Nephron progenitor cell (in vitro differentiated cells): ENCODE measurements around the gene PAX5.
A peak's percentile ranks its signal among the peaks of the same experiment; 100 is the strongest.

Experiments used
- DNase-seq: peaks from one replicate; pipeline ENCODE4 v3.0.0; 2021
- H3K27ac Mint-ChIP-seq: 2 replicates; pipeline ENCODE4 v1.8.0; 2021; ENCODE audit warnings: mild to moderate bottlenecking, moderate library complexity, mixed read lengths
- H3K27me3 Mint-ChIP-seq: 2 replicates; pipeline ENCODE4 v1.8.0; 2021; ENCODE audit warnings: mild to moderate bottlenecking, low read depth, mixed read lengths; ENCODE audit not compliant: poor library complexity
- H3K36me3 Mint-ChIP-seq: 2 replicates; pipeline ENCODE4 v1.8.0; 2021; ENCODE audit warnings: low read depth, mixed read lengths
- H3K4me1 Mint-ChIP-seq: 2 replicates; pipeline ENCODE4 v1.8.0; 2021; ENCODE audit warnings: mixed read lengths
- H3K4me3 Mint-ChIP-seq: 2 replicates; pipeline ENCODE4 v1.8.0; 2021; ENCODE audit warnings: mild to moderate bottlenecking, moderate library complexity, mixed read lengths
- H3K9me3 Mint-ChIP-seq: 2 replicates; pipeline ENCODE4 v1.8.0; 2021; ENCODE audit warnings: mild to moderate bottlenecking, moderate library complexity, mixed read lengths
- TF ChIP-seq, protein P1 (sequence below): fragments of 200-600 bp; sonication (generic); IDR thresholded peaks from 2 replicates; pipeline ENCODE4 v1.5.0; 2021; ENCODE audit warnings: antibody characterized with exemption

The PAX5 gene

DNA sequence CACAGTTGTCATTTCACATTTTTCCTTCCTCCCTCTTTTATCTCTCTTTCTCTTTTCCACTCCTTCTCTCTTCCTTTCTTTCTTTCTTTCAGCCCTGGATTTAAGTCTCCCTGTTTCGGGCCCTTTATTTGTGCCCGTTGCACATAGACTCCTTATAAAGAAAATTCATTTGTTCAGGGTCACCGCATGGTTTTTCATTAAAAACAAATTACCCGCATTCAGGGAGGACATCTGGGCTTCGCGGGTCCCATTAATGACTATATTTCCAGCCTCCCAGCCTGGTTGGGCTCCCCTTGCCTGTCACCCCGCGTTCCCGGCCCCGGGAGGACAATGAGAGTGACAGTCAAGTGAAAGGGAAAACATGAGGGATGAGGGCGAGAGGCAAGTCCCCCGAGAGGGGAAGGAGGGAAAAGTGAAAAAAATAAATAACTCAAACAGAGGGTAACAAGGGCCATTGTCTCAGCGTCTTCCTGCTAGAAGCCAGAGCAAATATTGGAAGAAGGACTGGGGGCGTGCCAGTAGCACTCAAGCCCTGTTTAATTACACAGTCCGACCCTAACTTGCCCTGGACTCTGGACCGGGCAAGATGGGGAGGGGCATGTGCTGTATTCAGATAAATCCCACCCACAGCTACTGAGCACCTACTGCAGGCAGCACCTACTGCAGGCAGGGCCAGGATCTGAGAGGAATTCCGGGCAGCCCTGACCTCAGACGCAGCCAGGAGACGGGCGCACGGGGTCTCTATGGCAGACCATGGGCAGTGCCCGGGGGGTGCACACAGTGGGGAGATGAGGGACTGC is 166.2 kb downstream of the PAX5 start:
- DNase-seq: no peak
- Mint-ChIP-seq H3K4me3 (peak overlapping the region; percentile 25), H3K27me3 (peaks cover 92% of the 10 kb centered on the region)

GRCh38 chr9:36867241-36867640 is 166.8 kb downstream of the PAX5 start:
- Mint-ChIP-seq H3K4me1 (peaks cover 44% of the 10 kb centered on the region), H3K4me3 (no peak overlapping the region), H3K27me3 (peaks cover 92% of the 10 kb centered on the region), H3K9me3 (no peaks in the 10 kb centered on the region), H3K27ac (no peak overlapping the region), H3K36me3 (no peaks in the 10 kb centered on the region)
- no peak for DNase-seq
- TF ChIP-seq, protein P1, sequence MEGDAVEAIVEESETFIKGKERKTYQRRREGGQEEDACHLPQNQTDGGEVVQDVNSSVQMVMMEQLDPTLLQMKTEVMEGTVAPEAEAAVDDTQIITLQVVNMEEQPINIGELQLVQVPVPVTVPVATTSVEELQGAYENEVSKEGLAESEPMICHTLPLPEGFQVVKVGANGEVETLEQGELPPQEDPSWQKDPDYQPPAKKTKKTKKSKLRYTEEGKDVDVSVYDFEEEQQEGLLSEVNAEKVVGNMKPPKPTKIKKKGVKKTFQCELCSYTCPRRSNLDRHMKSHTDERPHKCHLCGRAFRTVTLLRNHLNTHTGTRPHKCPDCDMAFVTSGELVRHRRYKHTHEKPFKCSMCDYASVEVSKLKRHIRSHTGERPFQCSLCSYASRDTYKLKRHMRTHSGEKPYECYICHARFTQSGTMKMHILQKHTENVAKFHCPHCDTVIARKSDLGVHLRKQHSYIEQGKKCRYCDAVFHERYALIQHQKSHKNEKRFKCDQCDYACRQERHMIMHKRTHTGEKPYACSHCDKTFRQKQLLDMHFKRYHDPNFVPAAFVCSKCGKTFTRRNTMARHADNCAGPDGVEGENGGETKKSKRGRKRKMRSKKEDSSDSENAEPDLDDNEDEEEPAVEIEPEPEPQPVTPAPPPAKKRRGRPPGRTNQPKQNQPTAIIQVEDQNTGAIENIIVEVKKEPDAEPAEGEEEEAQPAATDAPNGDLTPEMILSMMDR: no peak

More for the DNA sequence above, 166.2 kb downstream of the PAX5 start:
- no peaks in the 10 kb centered on the region for H3K9me3 Mint-ChIP-seq
- H3K27ac Mint-ChIP-seq: peak overlapping the region; percentile 70
- no peaks in the 10 kb centered on the region for H3K36me3 Mint-ChIP-seq
- TF ChIP-seq, protein P1: no peak
- H3K4me1 Mint-ChIP-seq: peaks cover 41% of the 10 kb centered on the region

DNA sequence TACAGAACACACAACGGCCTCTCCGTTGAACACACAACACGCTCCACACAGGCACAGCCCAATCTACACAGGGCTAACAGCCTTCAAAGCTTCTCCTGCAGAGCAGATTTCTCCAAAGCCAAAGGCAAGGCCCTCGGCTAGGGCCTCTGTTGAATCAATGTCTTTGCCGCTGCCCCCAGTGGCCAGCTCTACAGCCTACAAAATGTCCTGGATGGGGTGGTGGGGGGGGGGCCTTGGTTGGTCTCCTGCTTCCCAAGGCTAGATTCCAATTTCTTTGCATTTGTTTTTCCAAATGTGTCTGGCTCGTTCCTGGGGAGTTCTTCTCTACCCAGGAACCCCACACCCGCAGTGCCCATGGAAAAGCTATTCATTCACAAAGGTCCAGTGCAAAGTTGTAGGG is 167.2 kb downstream of the PAX5 start:
- peak; percentile 30 for DNase-seq
- no peaks in the 10 kb centered on the region for H3K36me3 Mint-ChIP-seq
- H3K9me3 Mint-ChIP-seq: no peaks in the 10 kb centered on the region
- peaks cover 48% of the 10 kb centered on the region for H3K4me1 Mint-ChIP-seq
- TF ChIP-seq, protein P1: no peak
- H3K27ac Mint-ChIP-seq: no peak overlapping the region
- H3K27me3 Mint-ChIP-seq: peaks cover 91% of the 10 kb centered on the region
- H3K4me3 Mint-ChIP-seq: no peak overlapping the region

- no peak overlapping the region for H3K27ac Mint-ChIP-seq
- H3K4me3 Mint-ChIP-seq: no peak overlapping the region
- H3K9me3 Mint-ChIP-seq: no peaks in the 10 kb centered on the region
- H3K27me3 Mint-ChIP-seq: peaks cover 82% of the 10 kb centered on the region
- H3K36me3 Mint-ChIP-seq: no peaks in the 10 kb centered on the region
- TF ChIP-seq, protein P1: no peak
- H3K4me1 Mint-ChIP-seq: peaks cover 53% of the 10 kb centered on the region
- DNase-seq: no peak
Measured at GRCh38 chr9:36865731-36866635, 168.1 kb downstream of the PAX5 start.

DNA sequence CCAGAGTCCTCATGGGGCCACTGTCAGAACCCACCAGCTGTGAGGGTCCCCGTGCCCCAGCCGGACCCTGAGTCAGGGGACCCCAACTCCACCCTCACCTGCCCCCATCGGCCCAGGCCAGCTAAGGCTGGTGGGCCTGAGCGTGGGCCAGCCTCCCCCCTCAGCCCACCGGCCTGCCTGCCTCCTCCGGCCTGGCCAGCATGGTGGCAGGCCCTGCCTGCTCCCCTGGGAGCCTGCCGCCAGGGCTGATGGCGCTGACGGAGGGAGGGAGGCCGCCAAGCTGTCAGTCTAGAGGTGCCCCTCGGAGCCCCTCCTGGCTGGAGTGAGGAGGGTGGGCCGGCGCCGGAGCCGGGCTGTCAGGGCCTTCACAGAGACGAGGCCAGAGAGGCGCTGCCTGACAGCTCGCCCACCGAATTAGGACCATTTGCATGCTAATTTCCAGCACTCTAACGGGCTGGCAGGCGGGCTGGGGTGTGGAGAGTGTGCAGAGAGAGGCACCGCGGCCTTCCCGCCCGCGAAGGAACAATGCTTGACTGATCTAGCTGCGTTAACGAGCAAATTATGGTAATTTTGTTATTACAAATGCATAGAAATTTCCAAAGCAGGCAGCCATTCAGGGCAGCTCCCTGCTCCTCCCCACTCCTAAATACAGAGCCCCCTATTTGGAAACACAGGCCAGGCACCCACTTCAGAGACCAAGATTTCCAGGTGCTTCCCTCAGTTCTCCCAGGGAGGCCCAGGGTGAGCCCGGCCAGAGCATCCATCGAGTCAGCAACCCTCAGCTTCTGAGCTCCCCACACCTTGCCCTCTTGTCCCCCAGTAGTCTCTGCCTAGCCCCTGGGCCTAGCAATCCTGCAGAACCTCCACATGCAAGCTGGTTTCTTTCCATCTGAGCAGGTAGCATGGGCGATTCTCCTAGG is 169.3 kb downstream of the PAX5 start:
- no peaks in the 10 kb centered on the region for H3K9me3 Mint-ChIP-seq
- H3K4me3 Mint-ChIP-seq: peak overlapping the region; percentile 4
- TF ChIP-seq, protein P1: no peak
- DNase-seq: peak; percentile 58
- peaks cover 66% of the 10 kb centered on the region for H3K4me1 Mint-ChIP-seq
- no peak overlapping the region for H3K27ac Mint-ChIP-seq
- no peaks in the 10 kb centered on the region for H3K36me3 Mint-ChIP-seq
- peaks cover 73% of the 10 kb centered on the region for H3K27me3 Mint-ChIP-seq
